Germinal center (tissue), 1 donor: Measurements from ENCODE around the gene SUCLG2.

ENCODE experiments used
- DNase-seq: peaks from one replicate; pipeline ENCODE4 v3.0.0; 2012; ENCODE audit warnings: mixed read lengths, low spot score

The SUCLG2 gene, protein sequence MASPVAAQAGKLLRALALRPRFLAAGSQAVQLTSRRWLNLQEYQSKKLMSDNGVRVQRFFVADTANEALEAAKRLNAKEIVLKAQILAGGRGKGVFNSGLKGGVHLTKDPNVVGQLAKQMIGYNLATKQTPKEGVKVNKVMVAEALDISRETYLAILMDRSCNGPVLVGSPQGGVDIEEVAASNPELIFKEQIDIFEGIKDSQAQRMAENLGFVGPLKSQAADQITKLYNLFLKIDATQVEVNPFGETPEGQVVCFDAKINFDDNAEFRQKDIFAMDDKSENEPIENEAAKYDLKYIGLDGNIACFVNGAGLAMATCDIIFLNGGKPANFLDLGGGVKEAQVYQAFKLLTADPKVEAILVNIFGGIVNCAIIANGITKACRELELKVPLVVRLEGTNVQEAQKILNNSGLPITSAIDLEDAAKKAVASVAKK

GRCh38 chr3:67654099-67654843, at the start of gene SUCLG2:
Gene SUCLG2 (minus strand): TSS chr3:67654612. CDS start chr3:67654586, 26 bp downstream.
- DNase-seq: peak; percentile 63

DNA sequence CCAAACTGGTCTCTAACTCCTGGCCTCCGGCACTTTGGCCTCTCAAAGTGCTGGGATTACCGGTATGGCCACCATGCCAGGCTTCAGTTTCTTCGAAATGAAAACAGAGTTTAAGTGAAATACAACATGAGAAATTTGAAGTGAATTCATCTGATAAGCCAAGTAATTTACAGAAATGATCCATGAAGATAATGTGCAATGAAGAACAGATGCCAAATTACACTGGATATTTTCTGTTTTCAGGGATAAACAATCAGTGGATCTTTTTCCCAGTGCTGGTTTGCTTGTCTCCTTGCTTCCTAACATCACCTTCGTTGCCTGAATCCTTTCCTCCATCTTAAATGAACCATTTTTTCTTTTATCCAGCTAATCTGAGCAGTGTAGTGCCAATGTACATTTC, 46.2 kb upstream of the SUCLG2 start:
- DNase-seq: no peak

- no peak for DNase-seq
Measured at GRCh38 chr3:67699882-67700281, 45.5 kb upstream of the SUCLG2 start.

DNA sequence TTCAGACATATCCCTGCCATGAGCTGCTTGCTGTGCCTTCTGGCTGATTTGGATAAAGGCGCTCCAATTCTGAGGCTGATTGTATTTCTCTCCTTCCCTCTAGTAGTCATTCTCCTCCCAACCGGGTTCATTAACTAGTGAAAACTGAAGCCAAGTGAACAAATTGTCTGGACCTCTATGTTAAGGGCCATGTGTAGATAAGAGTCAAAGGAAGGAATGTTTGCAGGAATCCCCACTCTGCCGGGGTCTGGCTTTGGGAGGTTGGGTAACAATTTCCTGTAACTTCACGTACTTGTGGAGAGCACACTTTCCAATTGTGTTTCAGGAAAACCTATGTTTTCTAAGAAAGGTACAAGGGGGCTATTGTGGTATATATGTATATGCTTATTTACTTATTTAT, 38.2 kb upstream of the SUCLG2 start:
- no peak for DNase-seq

DNA sequence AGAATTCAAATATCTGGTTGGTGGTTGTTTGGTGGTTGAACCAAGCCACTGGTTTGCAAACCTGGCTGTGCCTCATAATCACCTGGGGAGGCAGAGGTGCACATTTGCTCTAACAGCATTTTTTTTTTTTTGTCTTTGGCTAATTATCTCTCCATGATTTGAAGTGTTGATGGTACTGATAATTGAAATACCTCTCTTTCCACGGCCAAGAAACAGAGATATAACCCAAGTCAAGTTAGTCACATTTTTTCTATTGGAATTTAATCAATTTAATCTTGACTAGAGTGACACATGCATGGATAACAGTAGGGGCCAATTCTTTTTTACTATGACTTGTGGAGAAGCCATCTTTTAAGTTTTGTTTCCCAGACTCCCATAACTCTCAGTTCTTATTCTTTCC, 37.5 kb upstream of the SUCLG2 start:
- DNase-seq: no peak

- DNase-seq: no peak
Measured at GRCh38 chr3:67691207-67691606, 36.8 kb upstream of the SUCLG2 start.

DNA sequence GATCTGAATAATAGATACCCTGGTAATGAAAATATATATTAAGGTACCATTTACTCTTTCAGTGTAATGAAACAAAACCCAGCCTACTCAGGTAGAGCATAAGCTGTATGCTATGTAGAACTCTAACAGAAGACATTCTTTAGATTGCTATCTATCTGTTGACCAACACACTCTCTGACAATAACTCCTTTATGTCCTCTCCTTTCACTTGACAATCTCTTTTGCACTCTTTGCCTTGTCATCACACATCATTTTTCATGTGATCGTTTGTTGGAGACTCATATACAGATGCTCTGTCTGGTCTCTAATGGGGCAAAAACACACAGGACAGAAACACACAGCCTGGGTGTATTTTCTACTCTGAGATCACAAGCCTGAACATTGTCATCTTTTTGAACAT, 35.4 kb upstream of the SUCLG2 start:
- DNase-seq: no peak

- no peak for DNase-seq
Measured at GRCh38 chr3:67688231-67688630, 33.8 kb upstream of the SUCLG2 start.

- DNase-seq: no peak
Measured at GRCh38 chr3:67686069-67686468, 31.7 kb upstream of the SUCLG2 start.

- DNase-seq: peak; percentile 63
Measured at GRCh38 chr3:67685499-67685898, 31.1 kb upstream of the SUCLG2 start.

DNA sequence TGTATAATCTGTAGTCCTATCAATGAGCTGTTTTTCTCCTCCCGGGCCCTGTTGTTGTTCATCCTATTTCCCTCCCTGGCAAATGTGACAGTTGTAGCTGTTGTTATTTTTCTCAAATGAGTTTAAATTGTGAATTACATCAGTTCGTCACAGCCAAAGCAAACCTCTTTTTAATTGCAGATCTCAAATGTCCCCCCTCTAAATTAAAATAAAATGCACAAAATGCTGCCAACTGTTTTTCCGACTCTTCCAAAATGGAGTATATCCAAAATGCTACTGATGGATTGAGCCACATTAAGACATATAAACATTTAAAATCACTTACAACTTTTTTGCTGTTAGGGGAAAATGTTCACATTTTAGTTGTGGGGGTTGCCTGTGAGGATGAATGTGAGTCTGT, 29.8 kb upstream of the SUCLG2 start:
- no peak for DNase-seq

DNA sequence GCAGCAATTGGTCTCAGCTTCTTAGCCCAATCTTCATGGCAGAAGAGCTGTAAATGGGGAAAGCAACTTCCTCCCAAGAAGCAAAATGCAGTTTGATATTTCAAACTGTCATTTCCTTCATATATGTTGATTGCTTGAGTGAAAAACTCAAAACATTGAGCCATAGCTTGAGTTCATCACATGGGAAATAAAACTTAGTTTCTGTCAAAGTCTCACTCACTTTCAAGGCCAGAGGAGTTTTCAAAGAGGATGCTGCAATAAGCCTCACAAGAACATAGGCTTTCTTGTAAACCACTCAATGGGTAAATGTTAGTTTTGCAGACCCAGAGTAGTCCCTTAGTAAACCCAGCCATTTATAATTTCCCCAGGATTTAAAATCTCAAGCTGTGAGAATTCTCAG, 29.1 kb upstream of the SUCLG2 start:
- DNase-seq: no peak

GRCh38 chr3:67678665-67679064, 24.3 kb upstream of the SUCLG2 start:
- peak; percentile 18 for DNase-seq

DNA sequence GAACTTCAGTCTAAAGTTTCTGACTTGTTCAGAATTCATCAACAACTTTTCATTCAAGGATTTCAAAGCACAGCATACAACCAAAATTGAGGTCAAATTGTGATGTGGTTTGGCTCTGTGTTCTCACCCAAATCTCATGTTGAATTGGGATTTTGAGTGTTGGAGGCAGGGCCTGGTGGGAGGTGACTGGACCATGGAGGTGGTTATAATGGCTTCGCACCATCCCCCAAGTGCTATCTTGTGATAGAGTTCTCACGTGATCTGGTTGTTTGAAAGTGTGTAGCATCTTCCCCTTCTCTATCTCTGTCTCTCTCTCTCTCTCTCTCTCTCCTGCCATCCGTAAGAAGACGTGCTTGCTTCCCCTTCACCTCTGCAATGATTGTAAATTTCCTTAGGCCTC, 19.6 kb upstream of the SUCLG2 start:
- DNase-seq: no peak

DNA sequence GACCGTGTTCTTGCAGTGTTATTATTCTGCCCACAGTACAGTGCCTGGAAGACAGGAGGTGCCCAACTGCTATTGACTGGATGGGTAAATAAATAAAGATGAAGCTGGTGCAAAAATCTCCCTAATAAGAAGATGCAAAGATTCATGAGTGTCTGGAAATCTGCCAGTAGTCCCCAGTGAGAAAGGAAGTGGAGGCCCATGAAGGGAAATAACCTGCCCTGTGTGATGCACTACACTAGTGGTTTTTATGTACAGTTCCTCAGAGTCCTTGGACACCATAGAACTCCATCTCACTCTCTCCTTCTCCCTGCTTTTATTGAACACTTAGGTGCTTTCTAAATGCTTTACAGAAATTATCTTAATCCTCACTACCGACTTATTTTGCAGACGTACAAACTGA, 8.3 kb upstream of the SUCLG2 start:
- DNase-seq: no peak

DNA sequence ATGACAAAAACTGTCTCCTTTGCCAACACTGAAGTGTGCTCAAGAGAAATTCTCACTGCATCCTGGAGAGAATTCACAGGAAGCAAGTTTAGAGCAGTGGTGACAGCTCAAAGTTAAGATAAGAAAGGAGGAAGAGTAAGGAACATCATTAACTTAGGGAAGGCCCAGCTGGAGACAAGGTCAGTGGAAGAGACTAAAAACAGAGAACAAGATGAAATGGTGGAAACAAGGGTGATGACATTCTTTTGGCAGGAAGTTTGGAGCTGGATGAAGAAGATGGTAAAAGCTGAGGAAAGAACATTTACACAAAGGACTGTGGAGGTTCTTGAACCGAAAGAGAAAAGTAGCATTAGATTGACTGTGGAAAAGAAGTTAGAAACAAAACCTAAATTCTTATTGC, 6.7 kb upstream of the SUCLG2 start:
- no peak for DNase-seq

DNA sequence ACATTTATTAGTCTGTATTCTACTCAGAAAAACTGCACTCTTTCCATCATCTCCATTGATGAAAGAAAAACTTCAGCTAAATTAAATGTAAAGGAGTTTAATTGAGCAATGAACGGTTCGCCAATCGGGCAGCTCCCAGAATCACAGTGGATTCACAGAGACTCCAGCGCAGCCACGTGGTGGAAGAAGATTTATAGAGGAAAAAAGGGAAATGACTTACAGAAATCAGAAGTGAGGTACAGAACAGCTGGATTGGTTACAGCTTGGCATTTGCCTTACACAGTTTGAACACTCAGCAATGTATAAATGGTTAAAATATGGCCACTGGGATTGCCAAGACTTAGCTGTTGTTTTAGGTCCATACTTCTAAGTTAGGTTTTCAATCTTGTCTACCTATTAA, 2.8 kb upstream of the SUCLG2 start:
- DNase-seq: no peak

DNA sequence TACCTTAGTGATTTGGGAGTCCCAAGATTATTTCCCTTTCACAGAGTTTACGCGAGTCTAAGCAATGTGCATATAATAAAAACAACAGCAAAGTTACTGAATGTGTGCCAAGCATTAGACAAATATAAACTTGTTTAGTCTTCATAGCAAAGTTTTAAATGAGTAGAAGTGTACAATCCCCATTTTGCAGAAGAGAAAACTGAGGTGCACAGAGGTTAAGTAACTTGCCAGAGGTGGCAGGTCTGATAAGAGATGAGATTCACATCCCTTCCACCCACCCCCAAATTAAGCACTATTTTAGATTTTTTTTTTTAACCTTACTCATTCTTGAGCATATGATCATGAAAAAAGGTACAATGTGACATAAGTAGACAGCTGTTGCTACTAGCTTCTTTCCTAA, 2.2 kb upstream of the SUCLG2 start:
- no peak for DNase-seq

- no peak for DNase-seq
Measured at GRCh38 chr3:67655364-67656121, 1.1 kb upstream of the SUCLG2 start.

DNA sequence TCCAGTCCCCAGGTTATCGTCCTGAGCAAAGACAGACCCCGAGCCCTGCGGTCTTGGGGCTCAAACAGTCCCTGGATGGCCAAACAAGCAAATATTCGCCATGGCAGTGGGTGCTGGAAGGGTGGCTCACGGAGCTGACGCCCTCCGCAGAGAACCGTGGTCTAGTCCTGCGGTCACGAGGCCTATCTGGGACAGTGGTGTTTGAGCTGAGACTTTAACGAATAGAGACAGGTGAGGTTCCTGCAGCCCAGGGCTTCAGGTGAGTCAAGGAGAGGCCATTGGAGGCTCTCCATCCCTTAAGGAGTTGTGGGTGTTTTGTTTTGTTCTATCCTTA, 399 bp upstream of the SUCLG2 start:
- DNase-seq: no peak

- DNase-seq: no peak
Measured at GRCh38 chr3:67653425-67654098, 850 bp downstream of the SUCLG2 start.

GRCh38 chr3:67650084-67650483, 4.3 kb downstream of the SUCLG2 start:
- DNase-seq: no peak
